PC-3 (cell line): ENCODE results near the gene ZBTB7C. TPM values are rescaled to one million over a fixed set of nuclear protein-coding genes. Genes with fewer than 3 reads are reported as not detected.
A peak's percentile ranks its signal among the peaks of the same experiment; 100 is the strongest.

Experiments used
- ATAC-seq: fragments of 200-7000 bp; cut with Tn5 transposase; 2 replicates; pipeline ENCODE4 v1.9.1; 2020; ENCODE audit warnings: mild to moderate bottlenecking, moderate library complexity
- BruUV-seq: library from RNA; stranded (reverse); fragments of 400-500 nt; replicated peaks from 2 replicates; lab custom pipeline; 2021; lab: Mats Ljungman, UMichigan
- CTCF ChIA-PET: fragments of 300-600 bp; sonication (Branson Sonifier 250); formaldehyde crosslinking; loops from one replicate; lab custom pipeline; 2022; ENCODE audit warnings: antibody characterized with exemption; lab: Charles Lee
- POLR2A ChIA-PET: fragments of 300-600 bp; sonication (Branson Sonifier 250); formaldehyde crosslinking; loops from one replicate; lab custom pipeline; 2022; ENCODE audit warnings: antibody characterized with exemption; ENCODE audit not compliant: unreplicated experiment; lab: Charles Lee
- DNase-seq: peaks from one replicate; pipeline ENCODE4 v3.0.0-alpha.2; 2015
- H2AFZ ChIP-seq: fragments of 300-600 bp; sonication (generic); 2 replicates; pipeline ENCODE4 v1.6.0; 2016; ENCODE audit warnings: antibody characterized with exemption, low read length
- H3F3A ChIP-seq: fragments of 300-600 bp; sonication (generic); one replicate; pipeline ENCODE4 v1.6.0; 2017; ENCODE audit warnings: antibody characterized with exemption, low read length, control low read depth, mild to moderate bottlenecking; ENCODE audit not compliant: unreplicated experiment
- H3K27ac ChIP-seq: fragments of 300-600 bp; sonication (generic); 2 replicates; pipeline ENCODE4 v1.5.1; 2016; ENCODE audit warnings: mild to moderate bottlenecking, low read length
- H3K27me3 ChIP-seq: fragments of 300-600 bp; sonication (generic); 2 replicates; pipeline ENCODE4 v1.6.1; 2016; ENCODE audit warnings: low read length, mixed read lengths
- H3K36me3 ChIP-seq: fragments of 300-600 bp; sonication (generic); 2 replicates; pipeline ENCODE4 v1.6.1; 2016; ENCODE audit warnings: low read depth, mixed run types, low read length, mixed read lengths
- H3K4me1 ChIP-seq: fragments of 300-600 bp; sonication (generic); 2 replicates; pipeline ENCODE4 v1.5.1; 2016; ENCODE audit warnings: low read length; ENCODE audit not compliant: insufficient read depth
- H3K4me2 ChIP-seq: fragments of 300-600 bp; sonication (generic); 2 replicates; pipeline ENCODE4 v1.6.0; 2016; ENCODE audit warnings: low read length
- H3K4me3 ChIP-seq: fragments of 300-600 bp; sonication (generic); 2 replicates; pipeline ENCODE4 v1.5.1; 2016; ENCODE audit warnings: mild to moderate bottlenecking, low read length, mixed read lengths
- H3K79me2 ChIP-seq: fragments of 300-600 bp; sonication (generic); 2 replicates; pipeline ENCODE4 v1.6.1; 2017; ENCODE audit warnings: low read length, mixed read lengths
- H3K9ac ChIP-seq: fragments of 300-600 bp; sonication (generic); 2 replicates; pipeline ENCODE4 v1.6.0; 2016; ENCODE audit warnings: mild to moderate bottlenecking, low read length
- H3K9me2 ChIP-seq: fragments of 300-600 bp; sonication (generic); replicated peaks from 2 replicates; pipeline ENCODE4 v1.6.1; 2016; ENCODE audit warnings: mixed run types, low read length, mixed read lengths
- H3K9me3 ChIP-seq: fragments of 300-600 bp; sonication (generic); 2 replicates; pipeline ENCODE4 v1.6.1; 2016; ENCODE audit warnings: low read length, mixed read lengths
- H4K20me1 ChIP-seq: fragments of 300-600 bp; sonication (generic); 2 replicates; pipeline ENCODE4 v1.6.1; 2016; ENCODE audit warnings: low read length, mixed read lengths
- CTCF ChIP-seq: fragments of 300-600 bp; sonication (generic); conservative IDR thresholded peaks from 2 replicates; pipeline ENCODE4 v1.5.1; 2017; ENCODE audit warnings: antibody characterized with exemption, low read depth, mild to moderate bottlenecking, low read length
- EZH2 ChIP-seq: fragments of 300-600 bp; sonication (generic); IDR thresholded peaks from one replicate; pipeline ENCODE4 v1.6.1; 2017; ENCODE audit warnings: antibody characterized with exemption, mild to moderate bottlenecking, low read length; ENCODE audit not compliant: unreplicated experiment
- EZH2phosphoT487 ChIP-seq: fragments of 300-600 bp; sonication (generic); IDR thresholded peaks from 2 replicates; pipeline ENCODE4 v1.6.1; 2018; ENCODE audit warnings: mild to moderate bottlenecking, antibody characterized with exemption, low read length, borderline replicate concordance
- intact Hi-C: fragments of 100-400 bp; cut with micrococcal nuclease; formaldehyde crosslinking; loops from 2 replicates; pipeline ENCODE4 v1.9.0; 2023
- total RNA-seq: library from RNA; depleted of rRNA; stranded (reverse); fragments of >200 nt; gene quantifications from 2 replicates; pipeline ENCODE4 v1.2.3, GENCODE V29; 2014

The ZBTB7C gene
- total RNA-seq, 1 experiment from 2014 or later, result 1.3 TPM

- no peak overlapping the region for H3K9ac ChIP-seq
- no peaks in the 10 kb centered on the region for H3F3A ChIP-seq
- TF ChIP-seq EZH2, result no peak
- TF ChIP-seq CTCF, result no peak
- TF ChIP-seq EZH2phosphoT487, result no peak
- H3K36me3 ChIP-seq, result no peaks in the 10 kb centered on the region
- H3K9me2 ChIP-seq, result no peaks in the 10 kb centered on the region
- POLR2A ChIA-PET, result no interaction called here
- ATAC-seq, result no peak
- DNase-seq, result no peak
- no peaks in the 10 kb centered on the region for H3K27me3 ChIP-seq
- H4K20me1 ChIP-seq, result no peaks in the 10 kb centered on the region
- H3K27ac ChIP-seq, result no peak overlapping the region
- CTCF ChIA-PET, result no interaction called here
- no peaks in the 10 kb centered on the region for H3K9me3 ChIP-seq
- H3K4me1 ChIP-seq, result peaks cover 4% of the 10 kb centered on the region
- 0 out of 2 replicates have a peak overlapping the region, but pooled peaks have one; percentile 84 for H3K4me2 ChIP-seq
- intact Hi-C loops, result no loop called here
- no peaks in the 10 kb centered on the region for H3K79me2 ChIP-seq
- no TSS peak for BruUV-seq
- no peak overlapping the region for H2AFZ ChIP-seq
- H3K4me3 ChIP-seq, result no peak overlapping the region
Observed at GRCh38 chr18:48009116-48009745, 400.0 kb downstream of the ZBTB7C start.

GRCh38 chr18:48007955-48008701 lies 401.1 kb downstream of the ZBTB7C start:
- H3K4me1 ChIP-seq, result peaks cover 15% of the 10 kb centered on the region
- no peaks in the 10 kb centered on the region for H3K36me3 ChIP-seq
- ATAC-seq, result peak; percentile 83
- peak overlapping the region; percentile 70 for H3K4me3 ChIP-seq
- H3K9me2 ChIP-seq, result no peaks in the 10 kb centered on the region
- BruUV-seq, result no TSS peak
- H3K79me2 ChIP-seq, result no peaks in the 10 kb centered on the region
- H3K27me3 ChIP-seq, result no peaks in the 10 kb centered on the region
- H3K9ac ChIP-seq, result peak overlapping the region; percentile 69
- H2AFZ ChIP-seq, result peak overlapping the region; percentile 85
- H3K9me3 ChIP-seq, result no peaks in the 10 kb centered on the region
- H3K4me2 ChIP-seq, result peak overlapping the region; percentile 84
- H4K20me1 ChIP-seq, result no peaks in the 10 kb centered on the region
- DNase-seq, result peak; percentile 52
- ChIA-PET CTCF (interaction anchor here (0.6 to 0.7 kb wide), 3 partner anchors 125 to 1380 kb away, joined by 3 to 4 read pairs (median 3); no protein-coding TSS in a partner anchor), POLR2A (interaction anchor here (0.6 to 0.7 kb wide), 2 partner anchors 40 to 77 kb away, joined by 5 to 7 read pairs; no protein-coding TSS in a partner anchor)
- no peak overlapping the region for H3K27ac ChIP-seq
- no peak for TF ChIP-seq EZH2
- no peak for TF ChIP-seq EZH2phosphoT487
- TF ChIP-seq CTCF, result no peak
- no peaks in the 10 kb centered on the region for H3F3A ChIP-seq
- intact Hi-C loops, result no loop called here
